Hepatocyte (in vitro differentiated cells): ENCODE measurements around the gene PDE4DIP.
"Not testable (repeated sequence)": the region's sequence is repeated elsewhere in the genome, so short reads cannot be mapped to it uniquely, and the experiment has no call there.

Experiments used
- CTCF ChIP-seq: fragments of 200-600 bp; sonication (generic); IDR thresholded peaks from 2 replicates; pipeline ENCODE4 v1.5.1; 2016; ENCODE audit warnings: antibody characterized with exemption, mild to moderate bottlenecking; ENCODE audit not compliant: poor library complexity
- EZH2 ChIP-seq: fragments of 200-600 bp; sonication (generic); IDR thresholded peaks from 2 replicates; pipeline ENCODE4 v1.6.1; 2016; ENCODE audit warnings: antibody characterized with exemption, mild to moderate bottlenecking, borderline replicate concordance

GRCh38 chr1:149043056-149043455 lies 198.8 kb downstream of the PDE4DIP start:
- TF ChIP-seq EZH2, CTCF: not testable (repeated sequence)
